ENCODE results near the gene REC114.
"Not testable (repeated sequence)": the region's sequence is repeated elsewhere in the genome, so short reads cannot be mapped to it uniquely, and the experiment has no call there.

The REC114 gene

DNA sequence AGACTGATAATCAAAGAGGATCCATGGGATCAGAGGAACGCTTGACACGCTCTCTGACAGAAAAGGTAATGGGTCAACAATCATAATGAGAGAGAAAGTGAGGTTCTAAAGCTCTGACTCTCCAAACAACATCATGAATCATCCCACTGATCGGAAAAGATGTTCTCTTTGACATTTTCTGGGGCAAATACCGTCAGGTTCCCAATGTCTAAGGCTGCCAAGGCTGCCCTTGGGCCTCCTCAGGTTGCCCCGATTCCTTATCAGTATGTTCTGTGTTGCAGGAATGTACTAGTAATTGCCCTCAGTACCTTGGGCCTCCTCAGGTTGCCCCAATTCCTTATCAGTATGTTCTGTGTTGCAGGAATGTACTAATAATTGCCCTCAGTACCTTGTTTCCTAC lies 129.3 kb downstream of the REC114 start:
- Histone ChIP-seq H3K27me3 (ENCODE audit: control insufficient read depth, insufficient read depth, low read length) (no peaks in the 10 kb centered on the region), H3K36me3 (ENCODE audit: control insufficient read depth, insufficient read depth, low read length) (no peaks in the 10 kb centered on the region), H3K79me2 (no peaks in the 10 kb centered on the region), H3K9ac (no peak overlapping the region), H3K4me3 (ENCODE audit: low read depth, low read length) (no peak overlapping the region), H3K9me3 (ENCODE audit: control insufficient read depth, low read length) (no peaks in the 10 kb centered on the region), H2AFZ (no peak overlapping the region), H3K4me1 (peaks cover 2% of the 10 kb centered on the region), H3K4me2 (ENCODE audit: low read length) (no peak overlapping the region), H3K27ac (no peak overlapping the region)
- TF ChIP-seq, protein P1, sequence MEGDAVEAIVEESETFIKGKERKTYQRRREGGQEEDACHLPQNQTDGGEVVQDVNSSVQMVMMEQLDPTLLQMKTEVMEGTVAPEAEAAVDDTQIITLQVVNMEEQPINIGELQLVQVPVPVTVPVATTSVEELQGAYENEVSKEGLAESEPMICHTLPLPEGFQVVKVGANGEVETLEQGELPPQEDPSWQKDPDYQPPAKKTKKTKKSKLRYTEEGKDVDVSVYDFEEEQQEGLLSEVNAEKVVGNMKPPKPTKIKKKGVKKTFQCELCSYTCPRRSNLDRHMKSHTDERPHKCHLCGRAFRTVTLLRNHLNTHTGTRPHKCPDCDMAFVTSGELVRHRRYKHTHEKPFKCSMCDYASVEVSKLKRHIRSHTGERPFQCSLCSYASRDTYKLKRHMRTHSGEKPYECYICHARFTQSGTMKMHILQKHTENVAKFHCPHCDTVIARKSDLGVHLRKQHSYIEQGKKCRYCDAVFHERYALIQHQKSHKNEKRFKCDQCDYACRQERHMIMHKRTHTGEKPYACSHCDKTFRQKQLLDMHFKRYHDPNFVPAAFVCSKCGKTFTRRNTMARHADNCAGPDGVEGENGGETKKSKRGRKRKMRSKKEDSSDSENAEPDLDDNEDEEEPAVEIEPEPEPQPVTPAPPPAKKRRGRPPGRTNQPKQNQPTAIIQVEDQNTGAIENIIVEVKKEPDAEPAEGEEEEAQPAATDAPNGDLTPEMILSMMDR (IDR thresholded peaks at IDR 0.05), result no peak

DNA sequence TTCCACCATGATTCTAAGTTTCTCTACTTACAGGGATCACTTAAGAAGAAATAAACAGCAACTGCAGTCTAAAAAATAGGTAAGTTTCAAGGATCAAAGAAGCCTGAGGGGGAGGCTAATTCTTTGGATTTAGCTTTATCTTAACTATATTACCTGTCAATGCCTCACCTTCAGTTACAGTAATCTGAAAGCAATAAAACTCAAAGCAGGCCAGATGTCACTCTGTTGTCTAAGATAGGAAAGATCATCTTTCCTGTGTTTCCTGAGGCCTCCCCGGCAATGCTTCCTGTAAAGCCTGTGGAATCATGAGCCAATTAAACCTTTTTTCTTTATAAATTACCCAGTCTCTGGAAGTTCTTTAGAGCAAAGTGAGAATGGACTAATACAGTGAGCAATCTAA lies 130.1 kb downstream of the REC114 start:
- Histone ChIP-seq H3K79me2 (no peaks in the 10 kb centered on the region), H3K4me3 (ENCODE audit: low read depth, low read length) (no peak overlapping the region), H3K9me3 (ENCODE audit: control insufficient read depth, low read length) (no peaks in the 10 kb centered on the region), H3K9ac (no peak overlapping the region), H3K27me3 (ENCODE audit: control insufficient read depth, insufficient read depth, low read length) (no peaks in the 10 kb centered on the region), H3K27ac (peak overlapping the region; percentile 15), H3K4me1 (peaks cover 2% of the 10 kb centered on the region), H2AFZ (no peak overlapping the region), H3K4me2 (ENCODE audit: low read length) (no peak overlapping the region), H3K36me3 (ENCODE audit: control insufficient read depth, insufficient read depth, low read length) (no peaks in the 10 kb centered on the region)
- TF ChIP-seq, protein P1 (IDR thresholded peaks at IDR 0.05), result no peak

DNA sequence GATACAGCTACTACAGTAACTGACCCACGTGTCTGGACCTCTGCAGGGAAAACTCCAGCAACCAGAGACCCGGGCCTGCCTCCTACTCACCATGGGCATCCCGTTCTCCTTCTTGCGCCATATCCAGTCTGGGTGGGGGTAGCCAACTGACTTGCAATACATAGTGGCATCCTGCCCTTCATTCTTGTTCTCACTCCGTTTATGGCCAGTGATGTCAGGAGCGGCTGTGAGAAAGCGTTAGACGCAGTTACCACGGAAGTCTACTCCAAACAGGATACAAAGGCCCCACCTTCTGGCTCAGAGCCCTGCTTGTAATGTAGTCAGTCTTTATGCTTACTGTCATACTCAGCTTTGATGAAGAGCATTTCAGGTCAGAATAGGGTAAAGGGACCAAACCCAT lies 130.6 kb downstream of the REC114 start:
- H3K4me2 ChIP-seq (ENCODE audit: low read length), result no peak overlapping the region
- no peak overlapping the region for H2AFZ ChIP-seq
- peak overlapping the region; percentile 11 for H3K27ac ChIP-seq
- TF ChIP-seq, protein P1 (IDR thresholded peaks at IDR 0.05), result no peak
- no peaks in the 10 kb centered on the region for H3K36me3 ChIP-seq (ENCODE audit: control insufficient read depth, insufficient read depth, low read length)
- no peaks in the 10 kb centered on the region for H3K9me3 ChIP-seq (ENCODE audit: control insufficient read depth, low read length)
- no peaks in the 10 kb centered on the region for H3K79me2 ChIP-seq
- H3K9ac ChIP-seq, result no peak overlapping the region
- H3K4me3 ChIP-seq (ENCODE audit: low read depth, low read length), result no peak overlapping the region
- peaks cover 2% of the 10 kb centered on the region for H3K4me1 ChIP-seq
- no peaks in the 10 kb centered on the region for H3K27me3 ChIP-seq (ENCODE audit: control insufficient read depth, insufficient read depth, low read length)

DNA sequence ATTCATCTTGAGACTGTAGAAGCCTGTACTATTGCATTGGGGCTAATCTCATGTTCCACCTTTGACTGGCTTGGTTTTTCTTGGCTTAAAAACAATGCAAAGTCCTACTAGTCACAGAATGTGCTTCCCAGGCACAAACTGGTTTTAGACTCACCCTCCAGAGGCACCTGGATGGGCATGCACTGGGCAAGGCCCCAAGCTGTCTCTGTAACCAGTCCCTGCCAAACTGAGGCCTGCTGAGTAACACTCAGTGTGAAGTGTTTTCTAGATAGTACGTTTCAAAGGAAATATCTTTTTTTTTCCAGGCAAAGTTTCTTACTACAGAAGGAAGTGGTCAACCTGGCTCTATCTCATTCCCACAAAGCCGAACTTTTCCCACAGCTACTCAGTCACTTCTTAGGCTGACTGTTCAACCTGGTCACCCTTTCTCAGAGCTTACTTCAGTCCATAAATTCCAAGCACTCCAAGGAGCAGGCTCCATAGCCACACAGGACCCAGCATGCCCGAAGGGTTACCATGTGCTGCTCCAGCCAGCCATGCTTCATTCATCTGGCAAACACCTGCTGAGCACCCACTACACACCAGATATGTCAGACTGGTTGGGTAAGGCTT lies 132.8 kb downstream of the REC114 start:
- H3K4me2 ChIP-seq (ENCODE audit: low read length), result no peak overlapping the region
- no peaks in the 10 kb centered on the region for H3K9me3 ChIP-seq (ENCODE audit: control insufficient read depth, low read length)
- TF ChIP-seq, protein P1 (IDR thresholded peaks at IDR 0.05), result no peak
- H3K27me3 ChIP-seq (ENCODE audit: control insufficient read depth, insufficient read depth, low read length), result no peaks in the 10 kb centered on the region
- peaks cover 2% of the 10 kb centered on the region for H3K4me1 ChIP-seq
- H3K27ac ChIP-seq, result no peak overlapping the region
- H3K79me2 ChIP-seq, result no peaks in the 10 kb centered on the region
- H3K36me3 ChIP-seq (ENCODE audit: control insufficient read depth, insufficient read depth, low read length), result no peaks in the 10 kb centered on the region
- no peak overlapping the region for H3K4me3 ChIP-seq (ENCODE audit: low read depth, low read length)
- no peak overlapping the region for H3K9ac ChIP-seq
- no peak overlapping the region for H2AFZ ChIP-seq

DNA sequence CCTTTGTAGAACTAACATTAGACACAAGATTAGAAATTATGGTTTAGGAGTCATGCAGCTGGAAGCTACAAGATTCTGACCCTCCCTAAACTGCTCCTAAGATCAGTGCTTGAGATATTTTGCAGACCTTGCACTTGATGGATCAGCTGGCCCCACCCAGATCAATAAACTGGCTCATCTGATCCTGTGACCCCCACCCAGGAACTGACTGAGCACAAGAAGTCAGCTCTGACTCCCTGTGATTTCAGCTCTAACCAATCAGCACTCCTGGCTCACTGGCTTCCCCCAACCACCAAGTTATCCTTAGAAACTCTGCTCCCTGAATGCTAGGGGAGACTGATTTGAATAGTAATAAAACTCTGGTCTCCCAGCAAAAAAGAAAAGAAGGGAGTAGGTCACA lies 134.6 kb downstream of the REC114 start:
- not testable (repeated sequence) for H3K27me3 ChIP-seq (ENCODE audit: control insufficient read depth, insufficient read depth, low read length); H3K9ac ChIP-seq; H3K4me3 ChIP-seq (ENCODE audit: low read depth, low read length); H2AFZ ChIP-seq; H3K4me2 ChIP-seq (ENCODE audit: low read length); H3K27ac ChIP-seq; H3K79me2 ChIP-seq; H3K36me3 ChIP-seq (ENCODE audit: control insufficient read depth, insufficient read depth, low read length); H3K4me1 ChIP-seq; H3K9me3 ChIP-seq (ENCODE audit: control insufficient read depth, low read length)

Measured in parathyroid adenoma (tissue), 2 donors.